ENCODE data around the gene RPP25.

- TF ChIP-seq, protein P1, sequence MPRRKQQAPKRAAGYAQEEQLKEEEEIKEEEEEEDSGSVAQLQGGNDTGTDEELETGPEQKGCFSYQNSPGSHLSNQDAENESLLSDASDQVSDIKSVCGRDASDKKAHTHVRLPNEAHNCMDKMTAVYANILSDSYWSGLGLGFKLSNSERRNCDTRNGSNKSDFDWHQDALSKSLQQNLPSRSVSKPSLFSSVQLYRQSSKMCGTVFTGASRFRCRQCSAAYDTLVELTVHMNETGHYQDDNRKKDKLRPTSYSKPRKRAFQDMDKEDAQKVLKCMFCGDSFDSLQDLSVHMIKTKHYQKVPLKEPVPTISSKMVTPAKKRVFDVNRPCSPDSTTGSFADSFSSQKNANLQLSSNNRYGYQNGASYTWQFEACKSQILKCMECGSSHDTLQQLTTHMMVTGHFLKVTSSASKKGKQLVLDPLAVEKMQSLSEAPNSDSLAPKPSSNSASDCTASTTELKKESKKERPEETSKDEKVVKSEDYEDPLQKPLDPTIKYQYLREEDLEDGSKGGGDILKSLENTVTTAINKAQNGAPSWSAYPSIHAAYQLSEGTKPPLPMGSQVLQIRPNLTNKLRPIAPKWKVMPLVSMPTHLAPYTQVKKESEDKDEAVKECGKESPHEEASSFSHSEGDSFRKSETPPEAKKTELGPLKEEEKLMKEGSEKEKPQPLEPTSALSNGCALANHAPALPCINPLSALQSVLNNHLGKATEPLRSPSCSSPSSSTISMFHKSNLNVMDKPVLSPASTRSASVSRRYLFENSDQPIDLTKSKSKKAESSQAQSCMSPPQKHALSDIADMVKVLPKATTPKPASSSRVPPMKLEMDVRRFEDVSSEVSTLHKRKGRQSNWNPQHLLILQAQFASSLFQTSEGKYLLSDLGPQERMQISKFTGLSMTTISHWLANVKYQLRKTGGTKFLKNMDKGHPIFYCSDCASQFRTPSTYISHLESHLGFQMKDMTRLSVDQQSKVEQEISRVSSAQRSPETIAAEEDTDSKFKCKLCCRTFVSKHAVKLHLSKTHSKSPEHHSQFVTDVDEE (CRISPR knock-in tag; IDR thresholded peaks at IDR 0.05), result no peak
- TF ChIP-seq ZFP30 (CRISPR knock-in tag; IDR thresholded peaks at IDR 0.05) (no peak), GLIS3 (CRISPR knock-in tag; IDR thresholded peaks at IDR 0.05) (no peak), PATZ1 (CRISPR knock-in tag; IDR thresholded peaks at IDR 0.05; ENCODE audit: borderline replicate concordance) (no peak), SNAI2 (CRISPR knock-in tag; IDR thresholded peaks at IDR 0.05) (no peak), CREB5 (CRISPR knock-in tag; IDR thresholded peaks at IDR 0.05; ENCODE audit: low read depth) (no peak), OSR1 (CRISPR knock-in tag; IDR thresholded peaks at IDR 0.05) (no peak), PPARA (CRISPR knock-in tag; IDR thresholded peaks at IDR 0.05; ENCODE audit: borderline replicate concordance) (no peak), ZNF70 (CRISPR knock-in tag; IDR thresholded peaks at IDR 0.05) (no peak)
These were observed 39.5 kb upstream of the RPP25 start for GRCh38 chr15:74995779-74996765.

All from SK-N-SH treated with all-trans-retinoic acid at 6 μM for 48 hours (cell line).